G401.6 (cell line): ENCODE data around the gene LRCOL1.
A peak's percentile ranks its signal among the peaks of the same experiment; 100 is the strongest.

Experiments
- FAIRE-seq: peaks from 2 replicates; lab custom pipeline; 2012; peaks lifted over from hg19 to GRCh38; lab: Jason Lieb, UNC

The LRCOL1 gene

DNA sequence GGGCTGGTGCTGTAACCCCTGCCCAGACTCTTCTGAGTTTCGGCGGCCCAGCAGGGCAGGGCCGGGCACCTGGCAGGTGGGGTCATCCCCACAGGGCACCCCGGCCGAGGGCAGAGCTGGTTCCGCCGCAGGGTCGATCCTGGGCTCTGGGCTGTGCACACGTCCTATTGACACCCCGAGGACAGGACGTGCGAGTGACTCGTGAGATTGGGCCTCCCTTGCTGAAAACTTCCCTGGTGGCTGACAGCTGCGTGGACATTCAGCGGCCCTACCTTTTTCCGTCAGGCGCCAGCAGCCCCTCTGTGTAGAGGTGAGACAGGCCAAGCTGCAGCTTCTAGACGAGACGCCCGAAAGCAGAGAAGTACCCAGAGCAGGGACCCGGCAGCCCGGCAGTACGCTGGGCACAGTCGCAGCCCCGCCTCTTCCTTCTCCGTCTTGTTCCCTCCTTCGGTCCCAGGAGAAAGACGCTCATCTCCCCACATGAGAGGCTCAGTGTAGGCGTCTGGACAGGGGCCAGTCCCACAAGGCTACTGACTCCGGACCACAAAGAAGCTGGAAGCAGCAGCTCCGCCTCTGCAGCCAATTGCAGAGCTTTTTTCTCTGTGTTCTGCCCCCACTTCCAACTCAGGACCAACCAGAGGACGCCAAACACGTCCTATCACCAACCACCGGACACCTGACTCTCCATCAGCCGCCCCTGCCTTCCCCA, at the start of gene LRCOL1:
LRCOL1 (minus strand) TSS at position 532 of the 709 bp plus-strand sequence. CDS start 4,331 bp downstream, outside the sequence.
- FAIRE-seq = no peak

DNA sequence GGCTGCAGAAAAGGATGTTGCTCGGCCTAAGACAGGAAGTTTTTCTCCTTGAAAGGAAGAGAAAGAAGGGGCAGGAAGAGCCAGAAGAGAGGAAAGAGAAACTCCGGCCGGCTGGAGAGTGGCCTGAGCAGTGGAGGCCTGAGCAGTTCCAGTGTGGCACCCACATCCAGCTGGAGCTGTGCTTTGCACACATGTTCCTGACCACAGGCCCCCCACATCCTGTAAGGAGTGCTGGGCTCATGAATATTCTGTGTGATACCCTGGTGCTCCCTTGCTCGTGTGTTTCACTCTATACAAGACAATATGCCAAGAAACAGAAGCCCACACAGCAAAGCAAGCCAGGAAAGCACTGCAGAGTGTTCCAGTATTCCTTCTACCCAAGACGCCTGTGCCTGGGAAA, 49.7 kb upstream of the LRCOL1 start:
- FAIRE-seq = no peak

DNA sequence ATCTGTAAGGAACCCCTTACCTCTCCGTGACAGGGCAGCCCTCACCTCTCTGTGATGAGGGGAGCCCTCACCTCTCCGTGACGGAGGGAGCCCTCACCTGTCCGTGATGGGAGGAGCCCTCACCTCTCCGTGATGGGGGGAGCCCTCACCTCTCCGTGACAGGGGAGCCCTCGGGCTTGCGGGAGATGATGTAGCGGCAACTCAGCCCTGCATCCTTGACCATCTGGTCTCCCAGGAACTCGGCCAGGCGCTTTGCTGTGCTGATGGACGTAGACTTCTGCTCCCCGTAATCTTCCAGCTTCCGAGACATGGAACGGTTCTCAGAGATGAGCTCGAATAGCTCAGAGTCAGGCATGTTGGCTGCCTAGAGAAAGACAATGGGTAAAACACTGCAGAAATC, 48.8 kb upstream of the LRCOL1 start:
- no peak for FAIRE-seq

DNA sequence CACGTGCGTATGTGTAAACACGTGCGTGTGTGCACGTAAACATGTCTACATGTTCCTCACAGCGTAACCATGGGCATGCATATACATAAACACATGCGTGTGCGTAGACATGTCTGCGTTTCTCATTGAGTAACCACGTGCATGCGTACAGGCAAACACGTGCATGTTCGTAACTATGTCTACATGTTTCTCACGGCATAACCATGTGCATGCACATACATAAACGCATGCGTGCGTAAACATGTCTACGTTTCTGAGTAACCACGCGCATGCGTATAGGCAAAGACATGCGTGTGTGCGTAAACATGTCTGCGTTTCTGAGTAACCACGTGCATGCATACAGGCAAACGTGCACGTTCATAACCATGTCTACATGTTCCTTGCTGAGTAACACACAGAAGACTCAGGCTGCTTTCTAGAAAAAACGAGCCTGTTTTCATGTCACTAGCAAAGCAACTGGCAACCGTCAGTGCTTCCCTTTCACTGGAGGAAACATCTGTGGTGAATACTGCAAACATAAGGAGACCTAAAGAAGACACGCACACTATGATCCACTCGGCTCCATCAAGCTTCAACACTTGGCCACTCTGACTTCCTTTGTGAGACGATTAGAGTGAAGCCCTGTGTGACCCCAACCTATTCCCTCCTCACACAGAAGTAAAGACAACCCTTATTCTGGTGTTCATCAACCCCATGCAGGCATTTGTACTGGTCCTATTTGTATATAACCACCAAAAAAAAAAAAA, 47.9 kb upstream of the LRCOL1 start:
- FAIRE-seq = no peak

DNA sequence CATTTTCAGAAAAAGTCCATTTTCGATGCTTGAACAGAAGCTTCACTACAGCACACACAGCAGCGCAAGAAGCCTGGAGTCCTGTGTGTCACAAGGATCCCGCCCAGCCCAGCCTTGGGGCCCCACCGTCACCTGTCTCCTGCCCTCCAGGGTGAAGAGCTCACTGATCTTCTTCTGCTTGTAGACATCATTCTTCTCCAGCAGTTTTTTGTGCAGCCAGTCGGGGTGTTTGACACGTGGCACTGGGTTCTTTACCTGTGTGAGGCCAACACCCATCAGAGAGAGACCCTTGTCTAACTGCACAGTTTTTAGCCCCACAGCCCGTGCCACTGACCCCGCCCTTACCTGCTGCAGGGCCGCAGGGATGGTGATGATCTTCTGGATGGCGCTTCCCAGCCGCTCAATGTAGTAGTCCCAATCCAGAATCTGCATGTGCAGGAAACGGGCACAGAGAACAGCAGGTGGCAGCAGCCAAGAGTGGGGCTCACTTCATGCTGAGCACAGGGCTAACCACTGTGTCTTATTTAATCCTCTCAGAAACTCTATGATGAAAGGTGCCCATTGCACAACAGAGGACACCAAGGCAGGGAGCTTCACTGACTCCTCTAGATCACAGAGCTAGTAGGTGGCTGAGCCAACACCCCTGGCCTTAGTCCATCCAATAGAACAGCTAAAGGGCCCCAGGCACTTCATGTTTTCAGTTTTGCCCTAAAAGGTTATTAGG, 46.8 kb upstream of the LRCOL1 start:
- no peak for FAIRE-seq

DNA sequence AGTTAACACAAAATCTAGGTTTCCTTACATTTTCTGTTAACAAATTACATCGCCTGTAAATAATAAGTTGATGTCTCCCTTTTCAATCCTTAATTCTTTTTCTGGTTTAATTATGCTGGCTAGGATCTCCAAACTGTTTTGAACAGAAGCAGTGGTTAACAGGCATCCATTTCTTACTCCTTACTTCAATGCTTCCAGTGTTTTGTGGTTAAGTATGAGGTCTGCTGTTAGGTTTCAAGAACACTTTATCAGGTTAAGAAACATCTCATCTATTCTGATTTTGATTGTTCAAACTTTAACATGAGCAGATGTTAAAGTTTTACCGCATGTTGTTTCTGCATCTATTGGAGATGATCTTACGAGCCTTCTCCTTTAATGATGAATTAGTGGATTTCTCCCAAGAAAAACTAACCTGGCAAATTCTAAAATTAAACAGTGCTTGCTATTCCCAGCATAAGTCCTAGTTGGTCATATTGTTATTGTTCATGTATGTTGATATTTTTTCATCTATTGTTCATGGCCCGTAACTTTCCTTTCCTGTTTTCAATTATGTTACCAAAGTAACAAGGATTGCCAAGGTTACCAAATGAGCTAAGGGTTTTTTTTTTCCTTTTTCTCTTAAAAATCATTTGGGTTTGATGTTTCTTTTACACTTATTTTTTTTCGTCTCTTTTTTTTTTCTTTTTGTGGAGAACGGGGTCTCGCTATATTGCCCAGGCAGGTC, 43.3 kb upstream of the LRCOL1 start:
- FAIRE-seq = no peak

- FAIRE-seq = no peak
These were observed 41.2 kb upstream of the LRCOL1 start for GRCh38 chr12:132651444-132652100.

GRCh38 chr12:132649226-132649945, 39.0 kb upstream of the LRCOL1 start:
- no peak for FAIRE-seq

DNA sequence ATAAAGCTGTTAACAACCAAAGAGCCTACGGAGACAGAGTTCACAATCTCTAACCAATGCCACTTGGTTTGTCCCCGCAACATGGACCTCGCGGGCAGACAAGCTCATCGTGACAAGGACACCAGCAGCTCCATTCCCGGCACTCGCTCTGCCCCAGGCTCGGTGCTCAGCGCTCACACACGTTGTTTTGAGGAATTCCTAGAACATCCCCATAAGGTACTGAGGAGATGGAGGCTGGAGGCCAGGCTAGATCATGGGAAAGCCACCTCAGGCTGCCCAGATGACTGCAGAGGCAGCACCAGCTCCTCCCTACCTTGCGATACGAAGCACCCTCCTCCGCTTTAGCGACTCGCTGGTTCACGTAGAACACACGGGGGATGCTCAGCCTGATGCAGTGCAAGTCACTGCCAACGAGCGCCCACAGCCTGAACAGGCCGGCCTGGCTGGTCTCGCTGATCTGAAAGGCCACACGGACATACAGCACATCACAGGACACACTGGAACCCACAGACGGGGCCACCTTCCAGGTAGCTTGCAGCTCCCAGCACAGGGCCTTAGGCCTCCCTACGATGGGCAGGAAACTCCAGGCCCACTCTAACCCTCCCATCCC, 38.3 kb upstream of the LRCOL1 start:
- FAIRE-seq = no peak

GRCh38 chr12:132647858-132648257, 37.5 kb upstream of the LRCOL1 start:
- FAIRE-seq = no peak

- no peak for FAIRE-seq
These were observed 36.5 kb upstream of the LRCOL1 start for GRCh38 chr12:132646850-132647249.

GRCh38 chr12:132642846-132643835, 32.8 kb upstream of the LRCOL1 start:
- no peak for FAIRE-seq

- no peak for FAIRE-seq
These were observed 31.6 kb upstream of the LRCOL1 start for GRCh38 chr12:132641811-132642650.

DNA sequence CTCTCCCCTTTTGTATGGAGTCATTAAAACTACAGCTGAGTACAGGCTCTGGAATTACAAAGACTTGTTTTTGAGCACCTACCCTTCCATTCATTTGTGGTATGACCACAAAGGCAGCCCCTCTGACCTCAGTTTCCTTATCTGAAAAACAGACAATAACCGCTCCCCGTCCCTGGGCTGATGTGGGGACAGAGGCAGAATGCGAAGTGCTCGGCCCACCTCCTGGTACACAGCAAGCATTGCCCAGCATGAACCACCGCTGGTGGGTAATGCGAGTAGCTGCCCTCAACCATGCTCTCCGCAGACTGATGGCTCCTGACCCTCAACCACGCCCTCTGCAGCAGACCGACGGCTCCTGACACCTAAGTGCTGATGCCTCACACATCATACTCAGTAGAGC, 30.6 kb upstream of the LRCOL1 start:
- FAIRE-seq = no peak

- FAIRE-seq = no peak
These were observed 29.7 kb upstream of the LRCOL1 start for GRCh38 chr12:132639956-132640520.

GRCh38 chr12:132638541-132639408, 28.4 kb upstream of the LRCOL1 start:
- FAIRE-seq = peak; percentile 92

DNA sequence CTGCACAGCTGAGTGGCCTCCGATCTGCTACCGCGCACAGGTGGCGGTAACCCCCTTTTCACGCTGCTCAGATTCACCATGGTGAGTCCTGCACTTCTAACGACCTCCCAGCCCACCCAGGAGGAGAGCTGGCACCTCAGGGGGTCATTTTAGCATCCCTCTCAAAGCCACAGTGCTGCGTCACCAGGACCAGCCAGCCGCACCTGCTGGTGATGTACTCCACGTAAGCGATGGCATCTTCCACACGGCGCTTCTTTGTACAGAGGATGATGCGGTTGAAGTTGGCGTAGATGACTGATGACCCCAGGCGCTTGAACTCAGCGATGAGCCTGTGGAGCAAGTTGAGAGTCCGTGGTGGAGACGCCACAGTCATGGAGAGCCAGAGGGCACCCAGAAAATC, 27.4 kb upstream of the LRCOL1 start:
- no peak for FAIRE-seq
